Breast epithelium (tissue), 3 donors: ENCODE measurements around the gene KRT79.

Experiments
- CTCF ChIP-seq, 3 donors: fragments of 450-650 bp; IDR thresholded peaks; one replicate each; pipeline ENCODE4 v1.5.1; 2016 to 2017; ENCODE audit warnings: antibody characterized with exemption in 3 of 3, mild to moderate bottlenecking in 3 of 3, moderate library complexity in 3 of 3
- POLR2AphosphoS5 ChIP-seq, 3 donors: sonication (generic); formaldehyde crosslinking; IDR thresholded peaks; one replicate each; pipeline ENCODE4 v1.6.1; 2017; ENCODE audit warnings: antibody characterized with exemption in 3 of 3

DNA sequence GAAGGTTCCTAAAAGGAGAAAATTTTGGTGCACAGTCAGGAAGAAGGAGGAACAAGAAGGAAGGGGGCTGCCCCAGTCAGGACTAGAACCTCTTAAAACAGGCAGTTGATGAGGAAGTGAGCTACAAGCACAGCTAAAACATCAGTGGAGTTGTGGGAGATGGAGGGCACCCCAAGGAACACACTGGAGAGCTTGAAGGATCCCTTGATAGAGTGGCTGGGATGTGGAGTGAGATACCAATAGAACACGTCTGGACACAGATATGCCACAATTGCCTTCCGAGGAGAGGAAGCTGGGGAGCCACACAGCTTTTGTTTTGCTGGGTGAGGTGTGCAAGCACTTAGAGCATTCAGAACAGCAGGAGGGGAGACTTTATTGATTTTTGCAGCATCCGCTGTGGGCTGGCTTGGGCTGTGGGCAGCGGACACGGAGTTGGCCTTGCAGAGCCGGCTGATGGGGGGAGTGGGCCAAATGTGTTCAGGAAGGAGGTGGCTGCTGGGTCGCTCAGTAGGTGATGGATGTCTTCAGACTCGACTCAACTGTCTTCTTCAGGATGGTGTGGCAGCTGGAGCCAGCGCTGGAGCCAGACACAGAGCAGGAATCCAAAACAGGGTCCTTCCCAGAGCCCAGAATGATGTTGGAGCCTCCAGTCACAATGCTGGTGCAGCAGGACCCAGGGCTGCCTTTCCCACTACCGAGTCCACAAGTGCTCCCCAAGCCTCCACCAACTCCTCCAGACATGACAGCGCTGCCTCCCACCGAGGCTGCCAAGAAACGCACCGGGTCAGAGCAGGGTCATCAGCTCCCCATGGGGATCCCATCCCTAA lies 4.7 kb upstream of the KRT79 start:
- no peak for TF ChIP-seq CTCF (IDR thresholded peaks at IDR 0.05)
- TF ChIP-seq POLR2AphosphoS5 (IDR thresholded peaks at IDR 0.05): no peak
